Mesendoderm (in vitro differentiated cells): ENCODE results near the gene IL17RC.
A peak's percentile ranks its signal among the peaks of the same experiment; 100 is the strongest.

Experiments used
- DNase-seq: peaks from one replicate; pipeline ENCODE4 v3.0.0; 2013
- H2AK5ac ChIP-seq: 2 replicates; pipeline ENCODE4 v1.6.1; 2013; ENCODE audit warnings: low read length, inconsistent platforms
- H2BK120ac ChIP-seq: 2 replicates; pipeline ENCODE4 v1.6.1; 2013; ENCODE audit warnings: low read depth, mild to moderate bottlenecking, low read length, moderate library complexity, mixed read lengths
- H2BK15ac ChIP-seq: replicated peaks from 2 replicates; pipeline ENCODE4 v1.6.1; 2013; ENCODE audit warnings: low read depth, mild to moderate bottlenecking, moderate library complexity
- H2BK5ac ChIP-seq: 2 replicates; pipeline ENCODE4 v1.6.1; 2013; ENCODE audit warnings: low read length, inconsistent platforms
- H3K18ac ChIP-seq: 2 replicates; pipeline ENCODE4 v1.6.1; 2013; ENCODE audit warnings: mild to moderate bottlenecking, low read length, mixed read lengths
- H3K23ac ChIP-seq: one replicate; pipeline ENCODE4 v1.6.1; 2013; ENCODE audit warnings: low read length
- H3K27ac ChIP-seq: 2 replicates; pipeline ENCODE4 v1.5.1; 2013; ENCODE audit warnings: low read depth, mild to moderate bottlenecking, inconsistent platforms, low read length, moderate library complexity
- H3K27me3 ChIP-seq: 2 replicates; pipeline ENCODE4 v1.6.1; 2013; ENCODE audit warnings: low read length, control low read depth, mild to moderate bottlenecking, inconsistent platforms; ENCODE audit not compliant: insufficient read depth, poor library complexity
- H3K36me3 ChIP-seq: 2 replicates; pipeline ENCODE4 v1.6.1; 2013; ENCODE audit warnings: low read length, inconsistent platforms; ENCODE audit not compliant: control insufficient read depth, insufficient read depth
- H3K4ac ChIP-seq: one replicate; pipeline ENCODE4 v1.6.1; 2013; ENCODE audit warnings: low read depth, mild to moderate bottlenecking, low read length, moderate library complexity
- H3K4me1 ChIP-seq: 2 replicates; pipeline ENCODE4 v1.6.1; 2013; ENCODE audit warnings: low read depth, low read length, inconsistent platforms; ENCODE audit not compliant: control insufficient read depth
- H3K4me2 ChIP-seq: 2 replicates; pipeline ENCODE4 v1.6.1; 2013; ENCODE audit warnings: low read length
- H3K4me3 ChIP-seq: 2 replicates; pipeline ENCODE4 v1.5.1; 2013; ENCODE audit warnings: mild to moderate bottlenecking, low read length
- H3K56ac ChIP-seq: one replicate; pipeline ENCODE4 v1.6.1; 2013; ENCODE audit warnings: low read length
- H3K79me1 ChIP-seq: 2 replicates; pipeline ENCODE4 v1.6.1; 2013; ENCODE audit warnings: low read length, inconsistent platforms
- H3K79me2 ChIP-seq: 2 replicates; pipeline ENCODE4 v1.6.1; 2013; ENCODE audit warnings: mild to moderate bottlenecking, low read length; ENCODE audit not compliant: control insufficient read depth, insufficient read depth
- H3K9ac ChIP-seq: 2 replicates; pipeline ENCODE4 v1.6.1; 2013; ENCODE audit warnings: low read length, inconsistent platforms
- H4K5ac ChIP-seq: one replicate; pipeline ENCODE4 v1.6.1; 2013; ENCODE audit warnings: low read length
- H4K8ac ChIP-seq: one replicate; pipeline ENCODE4 v1.6.1; 2013; ENCODE audit warnings: low read depth, mild to moderate bottlenecking, control low read depth, low read length, moderate library complexity
- WGBS: extraction: QIAGEN DNeasy Blood & Tissue Kit; methylation state at CpG from one replicate; pipeline ENCODE4 v1.1.7; 2013; ENCODE audit warnings: low lambda C conversion rate, missing lambda C conversion rate; ENCODE audit not compliant: insufficient coverage; ENCODE audit errors: extremely low coverage; 5-methylcytosine and 5-hydroxymethylcytosine counted together

Gene IL17RC

GRCh38 chr3:9918261-9919038, 1.6 kb downstream of the IL17RC start:
- Histone ChIP-seq H4K8ac (no peak overlapping the region), H3K9ac (no peak overlapping the region), H3K36me3 (no peaks in the 10 kb centered on the region), H3K4me3 (no peak overlapping the region), H3K4me1 (peaks cover 3% of the 10 kb centered on the region), H3K18ac (no peak overlapping the region), H3K27me3 (no peaks in the 10 kb centered on the region), H3K79me1 (no peaks in the 10 kb centered on the region), H2BK120ac (no peak overlapping the region), H2BK15ac (no peak overlapping the region), H3K4me2 (no peak overlapping the region), H4K5ac (no peak overlapping the region), H2AK5ac (no peak overlapping the region), H3K79me2 (no peaks in the 10 kb centered on the region), H3K4ac (no peak overlapping the region), H3K27ac (no peak overlapping the region), H3K56ac (no peak overlapping the region), H3K23ac (no peak overlapping the region), H2BK5ac (no peak overlapping the region)
- DNase-seq: no peak
- WGBS: no CpG with 5 or more reads among the region's 8 CpGs

- Histone ChIP-seq H2BK5ac (no peak overlapping the region), H3K9ac (no peak overlapping the region), H3K18ac (no peak overlapping the region), H3K56ac (no peak overlapping the region), H3K4ac (no peak overlapping the region), H4K8ac (no peak overlapping the region), H2AK5ac (no peak overlapping the region), H3K27ac (no peak overlapping the region), H3K4me3 (no peak overlapping the region), H3K36me3 (no peaks in the 10 kb centered on the region), H3K4me2 (no peak overlapping the region), H2BK15ac (no peak overlapping the region), H4K5ac (no peak overlapping the region), H3K27me3 (no peaks in the 10 kb centered on the region), H3K79me1 (no peaks in the 10 kb centered on the region), H3K4me1 (no peaks in the 10 kb centered on the region), H3K23ac (no peak overlapping the region), H3K79me2 (no peaks in the 10 kb centered on the region), H2BK120ac (no peak overlapping the region)
- DNase-seq: no peak
- WGBS: no CpG with 5 or more reads among the region's 23 CpGs
Observed at GRCh38 chr3:9928158-9928557, 11.3 kb downstream of the IL17RC start.

- Histone ChIP-seq H3K4me1 (peaks cover 3% of the 10 kb centered on the region), H3K79me1 (no peaks in the 10 kb centered on the region), H3K27me3 (no peaks in the 10 kb centered on the region), H3K23ac (no peak overlapping the region), H3K4me3 (no peak overlapping the region), H3K9ac (no peak overlapping the region), H3K27ac (no peak overlapping the region), H3K4me2 (no peak overlapping the region), H3K18ac (no peak overlapping the region), H4K5ac (no peak overlapping the region), H3K4ac (no peak overlapping the region), H3K79me2 (no peaks in the 10 kb centered on the region), H3K56ac (no peak overlapping the region), H2BK120ac (no peak overlapping the region), H3K36me3 (no peaks in the 10 kb centered on the region), H4K8ac (no peak overlapping the region), H2AK5ac (no peak overlapping the region), H2BK5ac (no peak overlapping the region), H2BK15ac (no peak overlapping the region)
- WGBS: no CpG with 5 or more reads among the region's 4 CpGs
- DNase-seq: no peak
Observed at GRCh38 chr3:9930804-9931418, 14.0 kb downstream of the IL17RC start.

GRCh38 chr3:9932535-9932842, 15.6 kb downstream of the IL17RC start:
- Histone ChIP-seq H3K27me3 (no peaks in the 10 kb centered on the region), H4K8ac (no peak overlapping the region), H2BK15ac (no peak overlapping the region), H3K79me1 (no peaks in the 10 kb centered on the region), H3K4ac (no peak overlapping the region), H3K9ac (peak overlapping the region; percentile 79), H3K4me2 (peak overlapping the region; percentile 98), H3K4me3 (peak overlapping the region; percentile 13), H2AK5ac (no peak overlapping the region), H2BK5ac (no peak overlapping the region), H3K56ac (peak overlapping the region; percentile 93), H4K5ac (no peak overlapping the region), H3K27ac (no peak overlapping the region), H3K18ac (no peak overlapping the region), H3K79me2 (no peaks in the 10 kb centered on the region), H3K23ac (no peak overlapping the region), H2BK120ac (no peak overlapping the region), H3K36me3 (no peaks in the 10 kb centered on the region), H3K4me1 (peaks cover 3% of the 10 kb centered on the region)
- whole genome bisulfite sequencing: no CpG with 5 or more reads among the region's 13 CpGs
- no peak for DNase-seq

- H2BK15ac ChIP-seq: no peak overlapping the region
Observed at GRCh38 chr3:9932843-9933560, 16.1 kb downstream of the IL17RC start.

More at GRCh38 chr3:9932843-9933560, 16.1 kb downstream of the IL17RC start:
- Histone ChIP-seq H3K18ac (peak overlapping the region; percentile 79), H3K4ac (no peak overlapping the region), H3K9ac (peak overlapping the region; percentile 79), H3K56ac (peak overlapping the region; percentile 93), H2BK5ac (no peak overlapping the region), H3K23ac (peak overlapping the region; percentile 98), H2AK5ac (no peak overlapping the region), H3K4me2 (peak overlapping the region; percentile 98), H3K79me2 (no peaks in the 10 kb centered on the region), H3K4me1 (peaks cover 3% of the 10 kb centered on the region), H3K36me3 (no peaks in the 10 kb centered on the region), H3K27ac (peak overlapping the region; percentile 42), H2BK120ac (no peak overlapping the region), H4K8ac (no peak overlapping the region), H3K4me3 (peak overlapping the region; percentile 48), H3K79me1 (no peaks in the 10 kb centered on the region), H4K5ac (no peak overlapping the region), H3K27me3 (no peaks in the 10 kb centered on the region)
- DNase-seq: peak; percentile 90
- no CpG with 5 or more reads among the region's 77 CpGs for WGBS
